ENCODE measurements around the gene NACC2. TPM values are rescaled to one million over a fixed set of nuclear protein-coding genes. Genes with fewer than 3 reads are reported as not detected.

The NACC2 gene
- total and polyA plus RNA-seq, 2 experiments from 2014 or later: 3.8 to 20.8 TPM

DNA sequence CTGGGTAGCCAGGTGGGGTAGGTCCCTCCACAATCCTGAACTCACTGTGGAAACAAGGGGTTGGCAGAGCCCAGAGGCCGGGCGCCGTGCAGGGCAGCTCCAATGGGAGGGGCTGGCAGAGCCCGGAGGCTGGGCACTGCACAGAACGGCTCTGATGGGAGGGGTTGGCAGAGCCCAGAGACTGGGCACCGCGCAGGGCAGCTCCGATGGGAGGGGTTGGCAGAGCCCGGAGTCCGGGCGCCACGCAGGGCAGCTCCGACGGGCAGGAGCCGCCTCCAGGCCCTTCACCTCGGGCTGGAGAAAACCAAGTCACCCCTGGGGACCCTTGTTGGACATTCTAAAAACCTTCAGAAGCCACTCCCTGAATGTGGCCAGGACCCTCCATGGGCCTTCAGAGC lies 9.3 kb downstream of the NACC2 start (continued):
- TF ChIP-seq ZNF462 (CRISPR knock-in tag; IDR thresholded peaks at IDR 0.05) (no peak), JUNB (IDR thresholded peaks at IDR 0.05; ENCODE audit: unreplicated experiment) (no peak)

- Histone ChIP-seq H3K4me1 (ENCODE audit: insufficient read depth) (peaks cover 5% of the 10 kb centered on the region), H3K27ac (ENCODE audit: low read depth) (no peak overlapping the region), H4K20me1 (replicated peaks; ENCODE audit: insufficient read depth) (no peaks in the 10 kb centered on the region), H3K36me3 (ENCODE audit: insufficient read depth) (no peaks in the 10 kb centered on the region), H3K79me2 (replicated peaks; ENCODE audit: insufficient read depth) (peaks cover 5% of the 10 kb centered on the region), H3F3A (replicated peaks; ENCODE audit: low read depth) (no peaks in the 10 kb centered on the region), H3K4me3 (no peak overlapping the region), H3K27me3 (ENCODE audit: insufficient read depth) (no peaks in the 10 kb centered on the region), H3K4me2 (no peak overlapping the region), H2AFZ (no peak overlapping the region), H3K9me2 (ENCODE audit: insufficient read depth) (no peaks in the 10 kb centered on the region)
- peaks cover 9% of the 10 kb centered on the region for H3K27me3 Mint-ChIP-seq (ENCODE audit: insufficient read depth, low read depth, poor library complexity)
- no peak overlapping the region for H3K27ac Mint-ChIP-seq
- H3K4me3 Mint-ChIP-seq: no peak overlapping the region
- ATAC-seq: no peak
- TF ChIP-seq EZH2 (IDR thresholded peaks at IDR 0.05; ENCODE audit: low read depth, unreplicated experiment) (no peak), STAT1 (IDR thresholded peaks at IDR 0.05; ENCODE audit: unreplicated experiment) (no peak), ZNF331 (CRISPR knock-in tag; IDR thresholded peaks at IDR 0.05; ENCODE audit: low read depth) (no peak), EZH2phosphoT487 (IDR thresholded peaks at IDR 0.05; ENCODE audit: unreplicated experiment) (no peak), REST (IDR thresholded peaks at IDR 0.05; ENCODE audit: unreplicated experiment) (no peak), POLR2AphosphoS5 (IDR thresholded peaks at IDR 0.05; ENCODE audit: low read depth) (no peak), NANOG (IDR thresholded peaks at IDR 0.05; ENCODE audit: borderline replicate concordance) (no peak), JUNB (IDR thresholded peaks at IDR 0.05; ENCODE audit: unreplicated experiment) (no peak)
- TF ChIP-seq, protein P1, sequence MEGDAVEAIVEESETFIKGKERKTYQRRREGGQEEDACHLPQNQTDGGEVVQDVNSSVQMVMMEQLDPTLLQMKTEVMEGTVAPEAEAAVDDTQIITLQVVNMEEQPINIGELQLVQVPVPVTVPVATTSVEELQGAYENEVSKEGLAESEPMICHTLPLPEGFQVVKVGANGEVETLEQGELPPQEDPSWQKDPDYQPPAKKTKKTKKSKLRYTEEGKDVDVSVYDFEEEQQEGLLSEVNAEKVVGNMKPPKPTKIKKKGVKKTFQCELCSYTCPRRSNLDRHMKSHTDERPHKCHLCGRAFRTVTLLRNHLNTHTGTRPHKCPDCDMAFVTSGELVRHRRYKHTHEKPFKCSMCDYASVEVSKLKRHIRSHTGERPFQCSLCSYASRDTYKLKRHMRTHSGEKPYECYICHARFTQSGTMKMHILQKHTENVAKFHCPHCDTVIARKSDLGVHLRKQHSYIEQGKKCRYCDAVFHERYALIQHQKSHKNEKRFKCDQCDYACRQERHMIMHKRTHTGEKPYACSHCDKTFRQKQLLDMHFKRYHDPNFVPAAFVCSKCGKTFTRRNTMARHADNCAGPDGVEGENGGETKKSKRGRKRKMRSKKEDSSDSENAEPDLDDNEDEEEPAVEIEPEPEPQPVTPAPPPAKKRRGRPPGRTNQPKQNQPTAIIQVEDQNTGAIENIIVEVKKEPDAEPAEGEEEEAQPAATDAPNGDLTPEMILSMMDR (conservative IDR thresholded peaks at IDR 0.05; ENCODE audit: low read depth in 2 of 2): no peak
- DNase-seq (ENCODE audit: low spot score): no peak
- no peaks in the 10 kb centered on the region for H3K36me3 Mint-ChIP-seq (ENCODE audit: low read depth)
- H3K9me3 Mint-ChIP-seq: no peaks in the 10 kb centered on the region
- H3K4me1 Mint-ChIP-seq: peaks cover 11% of the 10 kb centered on the region
Observed at GRCh38 chr9:136084063-136084944, 10.8 kb downstream of the NACC2 start.
